ENCODE data around the gene PRSS33. TPM values are rescaled to one million over a fixed set of nuclear protein-coding genes. Genes with fewer than 3 reads are reported as not detected.
A peak's percentile ranks its signal among the peaks of the same experiment; 100 is the strongest.

PRSS33 gene
- total and polyA plus RNA-seq, 9 of the 15 experiments (the other 6 are each of a cell fraction or from before 2014, with no cell fraction given), result not detected

DNA sequence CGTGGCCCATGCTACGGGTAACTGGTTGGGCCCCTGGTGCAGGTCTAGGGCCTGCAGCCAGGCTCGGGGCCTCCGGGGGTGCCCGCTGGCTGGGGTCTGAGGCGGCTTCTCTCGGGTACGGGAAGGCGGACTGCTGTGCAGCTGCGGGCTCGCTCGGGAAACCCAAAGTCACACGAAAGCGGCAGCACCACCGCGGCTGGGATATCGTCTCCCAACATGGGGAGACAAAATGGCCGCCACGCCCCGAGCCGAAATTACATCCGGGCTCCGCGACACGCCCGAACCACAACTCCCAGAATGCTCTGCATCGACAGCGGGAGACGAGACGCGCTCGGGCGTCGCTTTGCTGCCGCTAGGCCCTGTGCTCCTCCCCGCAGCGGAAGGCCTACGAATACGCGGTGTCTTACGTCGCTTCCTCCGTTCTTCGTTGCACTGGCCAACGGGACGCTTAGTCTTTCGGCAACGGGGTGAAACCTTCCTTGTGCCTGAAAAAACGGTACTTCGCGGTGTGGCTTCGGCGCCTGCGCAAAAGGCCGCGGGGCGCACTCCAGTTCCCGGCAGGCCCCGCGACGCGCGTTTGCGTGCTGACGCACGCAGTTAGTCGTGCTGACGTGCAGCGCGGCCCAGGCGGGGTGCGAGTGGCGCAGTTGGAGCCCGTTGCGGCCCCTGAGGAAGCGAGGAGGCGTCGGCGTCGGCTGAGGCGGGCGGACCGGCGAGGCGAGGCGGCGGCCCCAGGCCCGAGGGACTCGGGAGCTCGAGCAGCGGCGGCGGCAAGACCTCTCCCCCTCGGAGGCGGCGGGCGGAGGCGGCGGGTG lies 35.1 kb downstream of the PRSS33 start, which contains the start of gene SRRM2 (continued):
- TF ChIP-seq, protein P1, sequence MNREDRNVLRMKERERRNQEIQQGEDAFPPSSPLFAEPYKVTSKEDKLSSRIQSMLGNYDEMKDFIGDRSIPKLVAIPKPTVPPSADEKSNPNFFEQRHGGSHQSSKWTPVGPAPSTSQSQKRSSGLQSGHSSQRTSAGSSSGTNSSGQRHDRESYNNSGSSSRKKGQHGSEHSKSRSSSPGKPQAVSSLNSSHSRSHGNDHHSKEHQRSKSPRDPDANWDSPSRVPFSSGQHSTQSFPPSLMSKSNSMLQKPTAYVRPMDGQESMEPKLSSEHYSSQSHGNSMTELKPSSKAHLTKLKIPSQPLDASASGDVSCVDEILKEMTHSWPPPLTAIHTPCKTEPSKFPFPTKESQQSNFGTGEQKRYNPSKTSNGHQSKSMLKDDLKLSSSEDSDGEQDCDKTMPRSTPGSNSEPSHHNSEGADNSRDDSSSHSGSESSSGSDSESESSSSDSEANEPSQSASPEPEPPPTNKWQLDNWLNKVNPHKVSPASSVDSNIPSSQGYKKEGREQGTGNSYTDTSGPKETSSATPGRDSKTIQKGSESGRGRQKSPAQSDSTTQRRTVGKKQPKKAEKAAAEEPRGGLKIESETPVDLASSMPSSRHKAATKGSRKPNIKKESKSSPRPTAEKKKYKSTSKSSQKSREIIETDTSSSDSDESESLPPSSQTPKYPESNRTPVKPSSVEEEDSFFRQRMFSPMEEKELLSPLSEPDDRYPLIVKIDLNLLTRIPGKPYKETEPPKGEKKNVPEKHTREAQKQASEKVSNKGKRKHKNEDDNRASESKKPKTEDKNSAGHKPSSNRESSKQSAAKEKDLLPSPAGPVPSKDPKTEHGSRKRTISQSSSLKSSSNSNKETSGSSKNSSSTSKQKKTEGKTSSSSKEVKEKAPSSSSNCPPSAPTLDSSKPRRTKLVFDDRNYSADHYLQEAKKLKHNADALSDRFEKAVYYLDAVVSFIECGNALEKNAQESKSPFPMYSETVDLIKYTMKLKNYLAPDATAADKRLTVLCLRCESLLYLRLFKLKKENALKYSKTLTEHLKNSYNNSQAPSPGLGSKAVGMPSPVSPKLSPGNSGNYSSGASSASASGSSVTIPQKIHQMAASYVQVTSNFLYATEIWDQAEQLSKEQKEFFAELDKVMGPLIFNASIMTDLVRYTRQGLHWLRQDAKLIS (CRISPR knock-in tag; IDR thresholded peaks at IDR 0.05), result peak; percentile 21; the same call in 1 of the 2 replicates
- TF ChIP-seq MXI1 (IDR thresholded peaks at IDR 0.05; ENCODE audit: low read depth, low read length) (no peak), POLR3A (IDR thresholded peaks at IDR 0.05; ENCODE audit: borderline replicate concordance, extremely low read depth, insufficient read depth, insufficient read length) (no peak), ADNP (tag; IDR thresholded peaks at IDR 0.05) (no peak), MBD2 (IDR thresholded peaks at IDR 0.05; ENCODE audit: borderline replicate concordance, low read depth) (peak; percentile 72), ZNF696 (CRISPR knock-in tag; conservative IDR thresholded peaks at IDR 0.05) (no peak), GATA2 (CRISPR knock-in tag; IDR thresholded peaks at IDR 0.05) (no peak), YY1 (IDR thresholded peaks at IDR 0.05; ENCODE audit: borderline replicate concordance in 1 of 3, control insufficient read depth in 1 of 3, extremely low read depth in 1 of 3, insufficient read depth in 3 of 3, insufficient read length in 1 of 3, insufficient replicate concordance in 2 of 3, low read depth in 1 of 3, low read length in 2 of 3) (peak; percentile 95 to 99 (median 96)), KDM1A (IDR thresholded peaks at IDR 0.05) (no peak)
- TF ChIP-seq, protein P2, sequence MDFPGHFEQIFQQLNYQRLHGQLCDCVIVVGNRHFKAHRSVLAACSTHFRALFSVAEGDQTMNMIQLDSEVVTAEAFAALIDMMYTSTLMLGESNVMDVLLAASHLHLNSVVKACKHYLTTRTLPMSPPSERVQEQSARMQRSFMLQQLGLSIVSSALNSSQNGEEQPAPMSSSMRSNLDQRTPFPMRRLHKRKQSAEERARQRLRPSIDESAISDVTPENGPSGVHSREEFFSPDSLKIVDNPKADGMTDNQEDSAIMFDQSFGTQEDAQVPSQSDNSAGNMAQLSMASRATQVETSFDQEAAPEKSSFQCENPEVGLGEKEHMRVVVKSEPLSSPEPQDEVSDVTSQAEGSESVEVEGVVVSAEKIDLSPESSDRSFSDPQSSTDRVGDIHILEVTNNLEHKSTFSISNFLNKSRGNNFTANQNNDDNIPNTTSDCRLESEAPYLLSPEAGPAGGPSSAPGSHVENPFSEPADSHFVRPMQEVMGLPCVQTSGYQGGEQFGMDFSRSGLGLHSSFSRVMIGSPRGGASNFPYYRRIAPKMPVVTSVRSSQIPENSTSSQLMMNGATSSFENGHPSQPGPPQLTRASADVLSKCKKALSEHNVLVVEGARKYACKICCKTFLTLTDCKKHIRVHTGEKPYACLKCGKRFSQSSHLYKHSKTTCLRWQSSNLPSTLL (IDR thresholded peaks at IDR 0.05), result no peak
- TF ChIP-seq, protein P3, sequence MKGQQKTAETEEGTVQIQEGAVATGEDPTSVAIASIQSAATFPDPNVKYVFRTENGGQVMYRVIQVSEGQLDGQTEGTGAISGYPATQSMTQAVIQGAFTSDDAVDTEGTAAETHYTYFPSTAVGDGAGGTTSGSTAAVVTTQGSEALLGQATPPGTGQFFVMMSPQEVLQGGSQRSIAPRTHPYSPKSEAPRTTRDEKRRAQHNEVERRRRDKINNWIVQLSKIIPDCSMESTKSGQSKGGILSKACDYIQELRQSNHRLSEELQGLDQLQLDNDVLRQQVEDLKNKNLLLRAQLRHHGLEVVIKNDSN (CRISPR knock-in tag; IDR thresholded peaks at IDR 0.05), result peak; percentile 52; the same call in 1 of the 2 replicates
- TF ChIP-seq, protein P4, sequence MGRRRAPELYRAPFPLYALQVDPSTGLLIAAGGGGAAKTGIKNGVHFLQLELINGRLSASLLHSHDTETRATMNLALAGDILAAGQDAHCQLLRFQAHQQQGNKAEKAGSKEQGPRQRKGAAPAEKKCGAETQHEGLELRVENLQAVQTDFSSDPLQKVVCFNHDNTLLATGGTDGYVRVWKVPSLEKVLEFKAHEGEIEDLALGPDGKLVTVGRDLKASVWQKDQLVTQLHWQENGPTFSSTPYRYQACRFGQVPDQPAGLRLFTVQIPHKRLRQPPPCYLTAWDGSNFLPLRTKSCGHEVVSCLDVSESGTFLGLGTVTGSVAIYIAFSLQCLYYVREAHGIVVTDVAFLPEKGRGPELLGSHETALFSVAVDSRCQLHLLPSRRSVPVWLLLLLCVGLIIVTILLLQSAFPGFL (CRISPR knock-in tag; IDR thresholded peaks at IDR 0.05), result no peak
- TF ChIP-seq, protein P5, sequence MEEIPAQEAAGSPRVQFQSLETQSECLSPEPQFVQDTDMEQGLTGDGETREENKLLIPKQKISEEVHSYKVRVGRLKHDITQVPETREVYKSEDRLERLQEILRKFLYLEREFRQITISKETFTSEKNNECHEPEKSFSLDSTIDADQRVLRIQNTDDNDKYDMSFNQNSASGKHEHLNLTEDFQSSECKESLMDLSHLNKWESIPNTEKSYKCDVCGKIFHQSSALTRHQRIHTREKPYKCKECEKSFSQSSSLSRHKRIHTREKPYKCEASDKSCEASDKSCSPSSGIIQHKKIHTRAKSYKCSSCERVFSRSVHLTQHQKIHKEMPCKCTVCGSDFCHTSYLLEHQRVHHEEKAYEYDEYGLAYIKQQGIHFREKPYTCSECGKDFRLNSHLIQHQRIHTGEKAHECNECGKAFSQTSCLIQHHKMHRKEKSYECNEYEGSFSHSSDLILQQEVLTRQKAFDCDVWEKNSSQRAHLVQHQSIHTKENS (CRISPR knock-in tag; IDR thresholded peaks at IDR 0.05), result no peak

Data from K562 (cell line).